Measurements from ENCODE around the gene CDC14A. TPM values are rescaled to one million over a fixed set of nuclear protein-coding genes. Genes with fewer than 3 reads are reported as not detected.

CDC14A gene
- total RNA-seq, 1 donor from 2014 or later: 6.3 TPM

GRCh38 chr1:100499194-100499811, 147.0 kb downstream of the CDC14A start:
- FAIRE-seq (no peak), DNase-seq (ENCODE audit: low read depth) (no peak)
- Histone ChIP-seq H3K9ac (ENCODE audit: low read length) (no peak overlapping the region), H4K20me1 (ENCODE audit: insufficient read depth, low read length) (no peaks in the 10 kb centered on the region), H3K79me2 (ENCODE audit: insufficient read depth, low read length) (no peaks in the 10 kb centered on the region), H3K27me3 (ENCODE audit: insufficient read depth, low read length) (no peaks in the 10 kb centered on the region), H3K4me3 (ENCODE audit: insufficient read depth, low read depth, low read length) (no peak overlapping the region), H3K9me3 (ENCODE audit: insufficient read depth, low read depth, low read length) (no peaks in the 10 kb centered on the region), H3K27ac (ENCODE audit: low read depth, low read length) (no peak overlapping the region), H3K4me1 (ENCODE audit: insufficient read depth, low read length) (no peaks in the 10 kb centered on the region), H3K4me2 (ENCODE audit: low read length) (no peak overlapping the region), H2AFZ (ENCODE audit: low read depth, low read length) (no peak overlapping the region), H3K36me3 (ENCODE audit: insufficient read depth, low read length) (no peaks in the 10 kb centered on the region)
- no peak for TF ChIP-seq CTCF (IDR thresholded peaks at IDR 0.05; ENCODE audit: insufficient read depth, low read depth, low read length)
- no peak for TF ChIP-seq EZH2 (IDR thresholded peaks at IDR 0.05; ENCODE audit: insufficient read depth, low read length)
- Mint-ChIP-seq H3K9me3 (ENCODE audit: unreplicated experiment) (no peaks in the 10 kb centered on the region), H3K4me3 (ENCODE audit: unreplicated experiment) (no peak overlapping the region), H3K36me3 (ENCODE audit: low read depth, unreplicated experiment) (peaks cover 17% of the 10 kb centered on the region), H3K27me3 (ENCODE audit: low read depth, unreplicated experiment) (no peaks in the 10 kb centered on the region), H3K4me1 (ENCODE audit: low read depth, unreplicated experiment) (no peaks in the 10 kb centered on the region), H3K27ac (ENCODE audit: unreplicated experiment) (no peak overlapping the region)

DNA sequence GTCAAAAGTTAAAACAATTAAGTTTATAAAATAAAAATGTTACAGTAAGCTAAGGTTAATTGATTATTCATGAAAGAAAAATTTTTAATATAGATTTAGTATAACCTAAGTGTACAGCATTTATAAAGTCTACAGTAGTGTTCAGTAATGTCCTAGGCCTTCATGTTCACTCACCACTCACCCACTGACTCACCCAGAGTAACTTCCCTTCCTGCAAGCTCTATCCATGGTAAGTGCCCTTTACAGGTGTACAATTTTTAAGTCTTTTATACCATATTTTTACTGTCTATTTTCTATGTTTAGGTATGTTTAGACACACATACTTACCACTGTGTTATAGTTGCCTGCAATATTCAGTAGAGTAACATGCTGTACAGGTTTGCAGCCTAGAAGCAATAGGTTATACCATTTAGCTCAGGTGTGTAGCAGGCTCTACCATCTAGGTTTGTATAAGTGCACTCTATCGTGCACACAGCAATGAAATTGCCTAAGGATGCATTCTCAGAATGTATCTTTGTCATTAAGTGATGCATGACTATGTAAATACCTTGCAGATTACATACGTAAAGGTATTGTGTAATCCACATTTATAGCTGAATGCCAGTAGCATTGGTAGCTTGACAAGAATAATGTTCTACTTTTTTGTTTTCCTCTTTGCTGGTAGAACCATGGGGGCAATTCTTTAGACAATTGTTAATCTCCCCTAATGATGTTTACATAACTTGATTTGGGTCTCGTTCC, 149.9 kb downstream of the CDC14A start:
- no peak overlapping the region for H3K4me3 ChIP-seq (ENCODE audit: insufficient read depth, low read depth, low read length)
- no peaks in the 10 kb centered on the region for H3K4me1 ChIP-seq (ENCODE audit: insufficient read depth, low read length)
- H3K36me3 ChIP-seq (ENCODE audit: insufficient read depth, low read length): no peaks in the 10 kb centered on the region
- H3K27me3 Mint-ChIP-seq (ENCODE audit: low read depth, unreplicated experiment): no peaks in the 10 kb centered on the region
- no peaks in the 10 kb centered on the region for H3K27me3 ChIP-seq (ENCODE audit: insufficient read depth, low read length)
- no peak overlapping the region for H3K4me3 Mint-ChIP-seq (ENCODE audit: unreplicated experiment)
- TF ChIP-seq EZH2 (IDR thresholded peaks at IDR 0.05; ENCODE audit: insufficient read depth, low read length): no peak
- no peak for TF ChIP-seq CTCF (IDR thresholded peaks at IDR 0.05; ENCODE audit: insufficient read depth, low read depth, low read length)
- FAIRE-seq (no peak), DNase-seq (ENCODE audit: low read depth) (no peak)
- H3K9me3 ChIP-seq (ENCODE audit: insufficient read depth, low read depth, low read length): no peaks in the 10 kb centered on the region
- no peaks in the 10 kb centered on the region for H3K4me1 Mint-ChIP-seq (ENCODE audit: low read depth, unreplicated experiment)
- no peak overlapping the region for H2AFZ ChIP-seq (ENCODE audit: low read depth, low read length)
- H3K36me3 Mint-ChIP-seq (ENCODE audit: low read depth, unreplicated experiment): peaks cover 20% of the 10 kb centered on the region
- H3K27ac ChIP-seq (ENCODE audit: low read depth, low read length): no peak overlapping the region
- H3K27ac Mint-ChIP-seq (ENCODE audit: unreplicated experiment): no peak overlapping the region
- H3K9ac ChIP-seq (ENCODE audit: low read length): no peak overlapping the region
- no peaks in the 10 kb centered on the region for H3K9me3 Mint-ChIP-seq (ENCODE audit: unreplicated experiment)
- no peaks in the 10 kb centered on the region for H4K20me1 ChIP-seq (ENCODE audit: insufficient read depth, low read length)
- H3K4me2 ChIP-seq (ENCODE audit: low read length): no peak overlapping the region
- no peaks in the 10 kb centered on the region for H3K79me2 ChIP-seq (ENCODE audit: insufficient read depth, low read length)

DNA sequence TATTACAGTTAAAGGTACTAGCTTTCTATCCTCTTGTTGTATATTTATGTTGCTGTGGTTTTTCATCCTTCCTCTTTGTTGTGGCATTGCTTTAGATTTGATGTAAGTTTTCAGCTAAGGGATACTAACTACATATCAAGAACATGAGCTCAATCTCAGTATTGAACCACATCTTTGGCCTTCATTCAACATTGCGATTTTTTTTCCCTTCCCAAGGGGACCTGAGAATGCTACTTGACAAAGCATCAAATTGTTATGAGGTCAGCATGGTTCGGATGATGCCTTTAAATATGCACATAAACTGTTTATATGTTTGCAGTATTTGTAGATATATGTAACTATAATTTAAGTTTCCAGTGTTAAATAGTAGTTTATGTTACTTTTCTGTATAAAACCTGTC, 153.9 kb downstream of the CDC14A start:
- TF ChIP-seq EZH2 (IDR thresholded peaks at IDR 0.05; ENCODE audit: insufficient read depth, low read length) (no peak), CTCF (IDR thresholded peaks at IDR 0.05; ENCODE audit: insufficient read depth, low read depth, low read length) (no peak)
- no peak overlapping the region for H2AFZ ChIP-seq (ENCODE audit: low read depth, low read length)
- Mint-ChIP-seq H3K27me3 (ENCODE audit: low read depth, unreplicated experiment) (no peaks in the 10 kb centered on the region), H3K36me3 (ENCODE audit: low read depth, unreplicated experiment) (peaks cover 6% of the 10 kb centered on the region), H3K4me1 (ENCODE audit: low read depth, unreplicated experiment) (no peaks in the 10 kb centered on the region), H3K4me3 (ENCODE audit: unreplicated experiment) (no peak overlapping the region), H3K27ac (ENCODE audit: unreplicated experiment) (no peak overlapping the region), H3K9me3 (ENCODE audit: unreplicated experiment) (no peaks in the 10 kb centered on the region)
- no peaks in the 10 kb centered on the region for H4K20me1 ChIP-seq (ENCODE audit: insufficient read depth, low read length)
- H3K4me3 ChIP-seq (ENCODE audit: insufficient read depth, low read depth, low read length): no peak overlapping the region
- no peaks in the 10 kb centered on the region for H3K4me1 ChIP-seq (ENCODE audit: insufficient read depth, low read length)
- no peaks in the 10 kb centered on the region for H3K36me3 ChIP-seq (ENCODE audit: insufficient read depth, low read length)
- H3K9ac ChIP-seq (ENCODE audit: low read length): no peak overlapping the region
- no peak overlapping the region for H3K27ac ChIP-seq (ENCODE audit: low read depth, low read length)
- FAIRE-seq (no peak), DNase-seq (ENCODE audit: low read depth) (peak; percentile 6)
- H3K27me3 ChIP-seq (ENCODE audit: insufficient read depth, low read length): no peaks in the 10 kb centered on the region
- no peaks in the 10 kb centered on the region for H3K9me3 ChIP-seq (ENCODE audit: insufficient read depth, low read depth, low read length)
- no peak overlapping the region for H3K4me2 ChIP-seq (ENCODE audit: low read length)
- H3K79me2 ChIP-seq (ENCODE audit: insufficient read depth, low read length): no peaks in the 10 kb centered on the region

Data from astrocyte (in vitro differentiated cells and primary cell).